Activated CD4-positive, CD25-positive, alpha-beta regulatory T cell treated with anti-CD3 and anti-CD28 coated beads, Interleukin-2, amount 50 U/mL, for 16 hours (primary cell): Measurements from ENCODE around the gene SHC4.

Experiments
- DNase-seq: peaks from one replicate; pipeline ENCODE4 v3.0.0-alpha.2; 2020; ENCODE audit warnings: low read depth, low spot score

Gene SHC4

GRCh38 chr15:48967336-48967735 lies 3.6 kb upstream of the SHC4 start:
- DNase-seq: no peak

GRCh38 chr15:48966595-48967301 lies 3.0 kb upstream of the SHC4 start:
- DNase-seq: no peak

- DNase-seq: no peak
Measured at GRCh38 chr15:48965972-48966371, 2.3 kb upstream of the SHC4 start.

- no peak for DNase-seq
Measured at GRCh38 chr15:48964898-48965297, 1.2 kb upstream of the SHC4 start.

GRCh38 chr15:48962662-48963523 lies 826 bp downstream of the SHC4 start:
- DNase-seq: no peak

GRCh38 chr15:48955967-48956366 lies 7.8 kb downstream of the SHC4 start:
- no peak for DNase-seq

- DNase-seq: no peak
Measured at GRCh38 chr15:48955370-48955769, 8.3 kb downstream of the SHC4 start.

- no peak for DNase-seq
Measured at GRCh38 chr15:48954538-48954937, 9.2 kb downstream of the SHC4 start.

- DNase-seq: no peak
Measured at GRCh38 chr15:48946840-48947187, 16.9 kb downstream of the SHC4 start.

GRCh38 chr15:48946074-48946839 lies 17.5 kb downstream of the SHC4 start:
- no peak for DNase-seq

- no peak for DNase-seq
Measured at GRCh38 chr15:48945386-48945785, 18.3 kb downstream of the SHC4 start.

- no peak for DNase-seq
Measured at GRCh38 chr15:48941904-48942303, 21.8 kb downstream of the SHC4 start.

- no peak for DNase-seq
Measured at GRCh38 chr15:48940508-48940907, 23.2 kb downstream of the SHC4 start.

- DNase-seq: no peak
Measured at GRCh38 chr15:48939648-48940047, 24.1 kb downstream of the SHC4 start.

- no peak for DNase-seq
Measured at GRCh38 chr15:48937886-48938285, 25.8 kb downstream of the SHC4 start.

- no peak for DNase-seq
Measured at GRCh38 chr15:48936666-48937065, 27.1 kb downstream of the SHC4 start.

- DNase-seq: no peak
Measured at GRCh38 chr15:48935236-48935635, 28.5 kb downstream of the SHC4 start.

- no peak for DNase-seq
Measured at GRCh38 chr15:48930735-48931134, 33.0 kb downstream of the SHC4 start.

- DNase-seq: no peak
Measured at GRCh38 chr15:48929661-48930060, 34.1 kb downstream of the SHC4 start.

- no peak for DNase-seq
Measured at GRCh38 chr15:48928877-48929538, 34.7 kb downstream of the SHC4 start.

GRCh38 chr15:48925714-48926223 lies 38.0 kb downstream of the SHC4 start:
- no peak for DNase-seq
